Liver (tissue), 9 donors: ENCODE measurements around the gene JAM3. TPM values are rescaled to one million over a fixed set of nuclear protein-coding genes. Genes with fewer than 3 reads are reported as not detected.

Experiments used
- DNase-seq: peaks from one replicate; pipeline ENCODE4 v3.0.0-alpha.2; 2017; ENCODE audit warnings: low spot score
- H3K27ac ChIP-seq, 2 donors: one replicate each; pipeline ENCODE4 v1.7.0; 2013; ENCODE audit warnings: inconsistent platforms in 2 of 2, low read length in 2 of 2, control low read depth in 1 of 2, low read depth in 1 of 2, mild to moderate bottlenecking in 1 of 2
- H3K27me3 ChIP-seq, 4 donors: one replicate each; pipeline versions ENCODE4 v1.6.1 to v1.7.0; 2013; ENCODE audit warnings: low read length in 3 of 4, inconsistent platforms in 1 of 4, mild to moderate bottlenecking in 1 of 4, moderate library complexity in 1 of 4; ENCODE audit not compliant: control insufficient read depth in 4 of 4, insufficient read depth in 4 of 4
- H3K36me3 ChIP-seq, 4 donors: one replicate each; pipeline versions ENCODE4 v1.6.1 to v1.7.0; 2013; ENCODE audit warnings: low read length in 3 of 4, mild to moderate bottlenecking in 3 of 4, low read depth in 1 of 4, moderate library complexity in 1 of 4; ENCODE audit not compliant: control insufficient read depth in 4 of 4, insufficient read depth in 3 of 4
- H3K4me1 ChIP-seq, 4 donors: one replicate each; pipeline versions ENCODE4 v1.6.1 to v1.7.0; 2013; ENCODE audit warnings: low read length in 3 of 4, mild to moderate bottlenecking in 3 of 4, moderate library complexity in 1 of 4; ENCODE audit not compliant: control insufficient read depth in 4 of 4, insufficient read depth in 4 of 4
- H3K4me3 ChIP-seq, 3 donors: one replicate each; pipeline versions ENCODE4 v1.6.1 to v1.7.0; 2013; ENCODE audit warnings: low read length in 3 of 3, control low read depth in 1 of 3, low read depth in 1 of 3, mild to moderate bottlenecking in 1 of 3
- H3K9ac ChIP-seq, 2 donors: one replicate each; pipeline ENCODE4 v1.7.0; 2013; ENCODE audit warnings: low read length in 2 of 2, mild to moderate bottlenecking in 2 of 2, moderate library complexity in 2 of 2, control low read depth in 1 of 2, low read depth in 1 of 2
- H3K9me3 ChIP-seq, 4 donors: one replicate each; pipeline versions ENCODE4 v1.6.1 to v1.7.0; 2013; ENCODE audit warnings: low read length in 3 of 4; ENCODE audit not compliant: control insufficient read depth in 4 of 4
- EGR1 ChIP-seq, 2 donors: IDR thresholded peaks; 2 replicates each; pipeline ENCODE4 v1.6.1; 2016 to 2018; ENCODE audit warnings: antibody characterized with exemption in 2 of 2, low read depth in 2 of 2
- FOXA1 ChIP-seq: IDR thresholded peaks from 2 replicates; pipeline ENCODE4 v1.6.1; 2016; ENCODE audit warnings: antibody characterized with exemption
- FOXA2 ChIP-seq: IDR thresholded peaks from 2 replicates; pipeline ENCODE4 v1.6.1; 2016; ENCODE audit warnings: antibody characterized with exemption
- GABPA ChIP-seq, 2 donors: IDR thresholded peaks in 1 of 2; conservative IDR thresholded peaks in 1 of 2; 2 replicates each; pipeline ENCODE4 v1.6.1; 2016; ENCODE audit warnings: antibody characterized with exemption in 2 of 2, mild to moderate bottlenecking in 1 of 2, moderate library complexity in 1 of 2
- HNF4A ChIP-seq, 2 donors: conservative IDR thresholded peaks; 2 replicates each; pipeline ENCODE4 v1.6.1; 2016; ENCODE audit warnings: antibody characterized with exemption in 2 of 2, mild to moderate bottlenecking in 2 of 2
- HNF4G ChIP-seq: IDR thresholded peaks from 2 replicates; pipeline ENCODE4 v1.6.1; 2016; ENCODE audit warnings: antibody characterized with exemption
- JUND ChIP-seq, 2 donors: IDR thresholded peaks; 2 replicates each; pipeline ENCODE4 v1.6.1; 2016; ENCODE audit warnings: antibody characterized with exemption in 2 of 2
- MAX ChIP-seq: IDR thresholded peaks from 2 replicates; pipeline ENCODE4 v1.6.1; 2016; ENCODE audit warnings: antibody characterized with exemption
- NR2F2 ChIP-seq: IDR thresholded peaks from 2 replicates; pipeline ENCODE4 v1.6.1; 2016; ENCODE audit warnings: antibody characterized with exemption
- RAD21 ChIP-seq, 2 donors: IDR thresholded peaks; 2 replicates each; pipeline ENCODE4 v1.6.1; 2016; ENCODE audit warnings: antibody characterized with exemption in 2 of 2, mild to moderate bottlenecking in 2 of 2
- RXRA ChIP-seq, 2 donors: IDR thresholded peaks; 2 replicates each; pipeline ENCODE4 v1.6.1; 2017 to 2018; ENCODE audit warnings: antibody characterized with exemption in 2 of 2, mild to moderate bottlenecking in 1 of 2
- TAF1 ChIP-seq: conservative IDR thresholded peaks from 2 replicates; pipeline ENCODE4 v1.6.1; 2016; ENCODE audit warnings: antibody characterized with exemption, mild to moderate bottlenecking
- YY1 ChIP-seq: IDR thresholded peaks from 2 replicates; pipeline ENCODE4 v1.6.1; 2016; ENCODE audit warnings: antibody characterized with exemption, mild to moderate bottlenecking
- ZBTB33 ChIP-seq: IDR thresholded peaks from 2 replicates; pipeline ENCODE4 v1.6.1; 2016; ENCODE audit warnings: antibody characterized with exemption
- WGBS: extraction: QIAGEN DNeasy Blood & Tissue Kit; methylation state at CpG from one replicate; pipeline ENCODE4 v1.1.7; 2013; 5-methylcytosine and 5-hydroxymethylcytosine counted together
- polyA plus RNA-seq, 2 donors: library from polyadenylated mRNA; stranded (reverse) in 1 of 2; unstranded in 1 of 2; fragments of 200-250 nt in 1 of 2; fragments of >200 nt in 1 of 2; fragmentation: Nextera tagmentation in 1 of 2; extraction: Ambion mirVana in 1 of 2; gene quantifications; one replicate each; pipeline versions ENCODE4 v1.2.1 to v1.2.3, GENCODE V29; 2013 to 2015
- total RNA-seq, 2 donors: library from RNA; depleted of rRNA; stranded (reverse); fragments of >200 nt; gene quantifications; one replicate each; pipeline ENCODE4 v1.2.3, GENCODE V29; 2014
- TF ChIP-seq, protein P1 (sequence below): IDR thresholded peaks from 2 replicates; pipeline ENCODE4 v1.6.1; 2016; ENCODE audit warnings: antibody characterized with exemption
- TF ChIP-seq, protein P2 (sequence below): IDR thresholded peaks from 2 replicates; pipeline ENCODE4 v1.6.1; 2016; ENCODE audit warnings: antibody characterized with exemption, mild to moderate bottlenecking
- TF ChIP-seq, protein P3 (sequence below): fragments of 150-350 bp; IDR thresholded peaks from 2 replicates; pipeline ENCODE4 v1.5.1; 2017; ENCODE audit warnings: improper control_type of control experiment, low read depth, low read length; ENCODE audit not compliant: missing input control
- donor health status: healthy.
- donor health status: healthy.
- donor health status: healthy.
- donor health status: healthy.
- donor health status: healthy.

The JAM3 gene
- total and polyA plus RNA-seq, 4 donors, result 1.6 to 4.3 (median 2.1) TPM

- TF ChIP-seq ZBTB33 (no peak), HNF4G (no peak), TAF1 (no peak), JUND (IDR thresholded peaks at IDR 0.05) (no peak), FOXA1 (no peak), GABPA (IDR thresholded peaks at IDR 0.05 in 1 of 2, conservative IDR thresholded peaks at IDR 0.05 in 1 of 2) (no peak), MAX (no peak), RXRA (IDR thresholded peaks at IDR 0.05) (no peak), HNF4A (conservative IDR thresholded peaks at IDR 0.05) (no peak), EGR1 (IDR thresholded peaks at IDR 0.05; ENCODE audit: low read depth in 2 of 2) (no peak), RAD21 (IDR thresholded peaks at IDR 0.05) (no peak), NR2F2 (no peak), YY1 (no peak), FOXA2 (no peak)
- TF ChIP-seq, protein P1, sequence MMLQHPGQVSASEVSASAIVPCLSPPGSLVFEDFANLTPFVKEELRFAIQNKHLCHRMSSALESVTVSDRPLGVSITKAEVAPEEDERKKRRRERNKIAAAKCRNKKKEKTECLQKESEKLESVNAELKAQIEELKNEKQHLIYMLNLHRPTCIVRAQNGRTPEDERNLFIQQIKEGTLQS, result no peak
- TF ChIP-seq, protein P2, sequence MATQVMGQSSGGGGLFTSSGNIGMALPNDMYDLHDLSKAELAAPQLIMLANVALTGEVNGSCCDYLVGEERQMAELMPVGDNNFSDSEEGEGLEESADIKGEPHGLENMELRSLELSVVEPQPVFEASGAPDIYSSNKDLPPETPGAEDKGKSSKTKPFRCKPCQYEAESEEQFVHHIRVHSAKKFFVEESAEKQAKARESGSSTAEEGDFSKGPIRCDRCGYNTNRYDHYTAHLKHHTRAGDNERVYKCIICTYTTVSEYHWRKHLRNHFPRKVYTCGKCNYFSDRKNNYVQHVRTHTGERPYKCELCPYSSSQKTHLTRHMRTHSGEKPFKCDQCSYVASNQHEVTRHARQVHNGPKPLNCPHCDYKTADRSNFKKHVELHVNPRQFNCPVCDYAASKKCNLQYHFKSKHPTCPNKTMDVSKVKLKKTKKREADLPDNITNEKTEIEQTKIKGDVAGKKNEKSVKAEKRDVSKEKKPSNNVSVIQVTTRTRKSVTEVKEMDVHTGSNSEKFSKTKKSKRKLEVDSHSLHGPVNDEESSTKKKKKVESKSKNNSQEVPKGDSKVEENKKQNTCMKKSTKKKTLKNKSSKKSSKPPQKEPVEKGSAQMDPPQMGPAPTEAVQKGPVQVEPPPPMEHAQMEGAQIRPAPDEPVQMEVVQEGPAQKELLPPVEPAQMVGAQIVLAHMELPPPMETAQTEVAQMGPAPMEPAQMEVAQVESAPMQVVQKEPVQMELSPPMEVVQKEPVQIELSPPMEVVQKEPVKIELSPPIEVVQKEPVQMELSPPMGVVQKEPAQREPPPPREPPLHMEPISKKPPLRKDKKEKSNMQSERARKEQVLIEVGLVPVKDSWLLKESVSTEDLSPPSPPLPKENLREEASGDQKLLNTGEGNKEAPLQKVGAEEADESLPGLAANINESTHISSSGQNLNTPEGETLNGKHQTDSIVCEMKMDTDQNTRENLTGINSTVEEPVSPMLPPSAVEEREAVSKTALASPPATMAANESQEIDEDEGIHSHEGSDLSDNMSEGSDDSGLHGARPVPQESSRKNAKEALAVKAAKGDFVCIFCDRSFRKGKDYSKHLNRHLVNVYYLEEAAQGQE, result no peak
- TF ChIP-seq, protein P3, sequence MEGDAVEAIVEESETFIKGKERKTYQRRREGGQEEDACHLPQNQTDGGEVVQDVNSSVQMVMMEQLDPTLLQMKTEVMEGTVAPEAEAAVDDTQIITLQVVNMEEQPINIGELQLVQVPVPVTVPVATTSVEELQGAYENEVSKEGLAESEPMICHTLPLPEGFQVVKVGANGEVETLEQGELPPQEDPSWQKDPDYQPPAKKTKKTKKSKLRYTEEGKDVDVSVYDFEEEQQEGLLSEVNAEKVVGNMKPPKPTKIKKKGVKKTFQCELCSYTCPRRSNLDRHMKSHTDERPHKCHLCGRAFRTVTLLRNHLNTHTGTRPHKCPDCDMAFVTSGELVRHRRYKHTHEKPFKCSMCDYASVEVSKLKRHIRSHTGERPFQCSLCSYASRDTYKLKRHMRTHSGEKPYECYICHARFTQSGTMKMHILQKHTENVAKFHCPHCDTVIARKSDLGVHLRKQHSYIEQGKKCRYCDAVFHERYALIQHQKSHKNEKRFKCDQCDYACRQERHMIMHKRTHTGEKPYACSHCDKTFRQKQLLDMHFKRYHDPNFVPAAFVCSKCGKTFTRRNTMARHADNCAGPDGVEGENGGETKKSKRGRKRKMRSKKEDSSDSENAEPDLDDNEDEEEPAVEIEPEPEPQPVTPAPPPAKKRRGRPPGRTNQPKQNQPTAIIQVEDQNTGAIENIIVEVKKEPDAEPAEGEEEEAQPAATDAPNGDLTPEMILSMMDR, result no peak
These were observed 42.1 kb upstream of the JAM3 start for GRCh38 chr11:134026655-134027343.

More at GRCh38 chr11:134026655-134027343, 42.1 kb upstream of the JAM3 start:
- peaks cover 0 to 2% (median under 1%) of the 10 kb centered on the region in 4 donors for H3K27me3 ChIP-seq
- no peak overlapping the region for H3K9ac ChIP-seq
- no peak for DNase-seq
- H3K27ac ChIP-seq, result no peak overlapping the region
- WGBS, result 21% methylated on average over 11 of the region's 11 CpGs
- no peaks in the 10 kb centered on the region for H3K4me1 ChIP-seq
- no peaks in the 10 kb centered on the region for H3K9me3 ChIP-seq
- H3K4me3 ChIP-seq, result no peak overlapping the region
- no peaks in the 10 kb centered on the region for H3K36me3 ChIP-seq
